GM18511 (cell line): ENCODE results near the gene FCMR.

ENCODE experiments used
- ATAC-seq: cut with Tn5 transposase; IDR thresholded peaks from one replicate; pipeline ENCODE4 v1.9.1; 2021; ENCODE audit warnings: mild to moderate bottlenecking, moderate library complexity; ENCODE audit not compliant: unreplicated experiment

The FCMR gene, protein sequence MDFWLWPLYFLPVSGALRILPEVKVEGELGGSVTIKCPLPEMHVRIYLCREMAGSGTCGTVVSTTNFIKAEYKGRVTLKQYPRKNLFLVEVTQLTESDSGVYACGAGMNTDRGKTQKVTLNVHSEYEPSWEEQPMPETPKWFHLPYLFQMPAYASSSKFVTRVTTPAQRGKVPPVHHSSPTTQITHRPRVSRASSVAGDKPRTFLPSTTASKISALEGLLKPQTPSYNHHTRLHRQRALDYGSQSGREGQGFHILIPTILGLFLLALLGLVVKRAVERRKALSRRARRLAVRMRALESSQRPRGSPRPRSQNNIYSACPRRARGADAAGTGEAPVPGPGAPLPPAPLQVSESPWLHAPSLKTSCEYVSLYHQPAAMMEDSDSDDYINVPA

DNA sequence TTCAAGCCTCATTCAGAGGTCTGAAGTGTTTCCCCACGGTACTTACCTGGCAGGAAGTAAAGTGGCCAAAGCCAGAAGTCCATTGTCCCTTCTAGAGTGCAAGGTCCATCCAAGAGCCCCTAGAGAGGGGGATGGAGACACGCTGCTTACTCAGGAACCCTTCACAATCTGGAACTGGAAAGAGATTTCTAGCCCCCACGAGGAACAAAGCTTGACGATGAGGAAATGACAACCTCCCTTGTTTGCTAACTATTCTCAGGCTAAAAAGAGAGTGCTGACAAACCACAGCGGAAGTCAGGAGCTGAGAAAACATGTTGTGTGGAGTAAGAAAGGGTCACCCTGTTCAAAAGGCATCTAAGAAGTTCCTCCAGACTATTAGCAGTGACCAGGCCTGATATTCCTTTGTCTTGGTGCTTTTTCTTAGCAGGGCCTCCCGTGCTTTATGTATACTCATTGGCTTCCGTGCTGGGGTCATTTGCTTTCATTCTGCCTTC is at the start of gene FCMR:
TSS of gene FCMR (minus strand) at position 170 of the 494 bp plus-strand sequence. CDS start at position 83, 87 bp downstream.
- ATAC-seq: no peak

DNA sequence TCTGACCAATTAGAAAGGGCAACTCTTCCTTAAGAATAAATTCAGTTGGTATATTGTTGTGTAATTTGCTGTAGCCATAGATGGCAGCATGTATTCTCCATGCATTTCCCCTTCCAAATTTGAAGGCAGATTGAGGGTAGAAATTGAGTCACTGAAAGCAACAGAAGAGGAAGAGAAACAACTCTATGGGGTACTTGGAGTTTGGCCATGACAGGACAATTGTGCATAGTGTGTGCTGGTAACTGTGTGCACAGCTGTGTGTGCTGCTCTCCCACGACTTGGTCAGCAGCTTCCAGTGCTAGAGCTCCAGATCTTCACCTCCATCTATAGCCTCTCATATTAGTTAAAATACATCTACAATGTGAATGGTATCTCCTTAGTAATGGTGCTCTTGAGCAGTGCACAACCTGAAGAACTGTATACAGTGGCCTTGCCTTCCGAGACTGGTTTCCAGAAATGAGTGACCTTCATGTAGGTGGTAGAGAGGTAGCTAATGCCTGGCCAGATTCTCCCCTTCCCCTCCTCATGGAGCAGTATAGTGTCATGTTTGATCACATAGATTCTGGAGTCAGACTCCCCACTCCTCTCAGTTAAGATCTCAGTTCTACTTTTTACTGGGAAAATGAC is 49.4 kb upstream of the FCMR start:
- peak; percentile 68 for ATAC-seq

DNA sequence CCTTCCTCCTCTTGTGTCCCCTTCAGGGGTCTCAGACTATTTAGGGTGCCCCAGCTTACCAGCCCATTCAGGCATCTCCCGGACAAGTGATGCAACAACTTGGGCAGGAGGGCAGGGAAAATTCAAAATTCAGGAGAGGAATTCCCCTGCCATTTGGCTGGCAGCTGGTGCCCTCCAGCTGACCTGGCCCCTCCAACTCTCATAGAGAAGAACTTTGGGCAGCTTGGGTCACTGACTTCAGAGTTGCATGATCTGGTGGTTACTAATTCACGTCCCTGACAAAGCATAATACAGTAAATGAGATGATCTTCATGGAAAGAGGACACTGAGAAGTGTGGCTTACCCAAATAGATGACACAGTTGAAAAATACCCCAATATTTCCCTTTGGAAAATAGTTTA is 48.7 kb upstream of the FCMR start, which contains the start of gene FCAMR:
TSS of gene FCAMR (minus strand) at position 15 of the 400 bp plus-strand sequence. CDS start 335 bp downstream, outside the sequence.
- no peak for ATAC-seq

DNA sequence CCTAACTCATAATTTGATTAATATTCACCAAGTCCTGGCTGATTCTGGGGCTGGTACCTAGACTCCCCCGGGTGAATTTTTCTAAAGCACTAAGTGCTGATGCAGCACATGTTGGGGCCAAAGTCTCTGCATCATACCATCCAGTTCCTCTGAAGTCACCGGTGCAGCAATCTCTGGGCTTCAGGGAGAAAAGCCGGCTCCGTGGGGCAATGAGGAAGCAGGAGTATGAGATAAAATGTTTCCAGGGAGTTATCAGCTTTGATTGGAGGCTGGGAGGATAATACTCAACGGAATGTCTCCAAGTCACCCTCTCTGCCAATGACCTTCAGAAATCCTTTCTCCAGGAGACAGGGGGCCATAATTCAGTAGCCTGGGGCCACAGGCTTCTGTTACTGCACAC is 47.3 kb upstream of the FCMR start:
- ATAC-seq: no peak

DNA sequence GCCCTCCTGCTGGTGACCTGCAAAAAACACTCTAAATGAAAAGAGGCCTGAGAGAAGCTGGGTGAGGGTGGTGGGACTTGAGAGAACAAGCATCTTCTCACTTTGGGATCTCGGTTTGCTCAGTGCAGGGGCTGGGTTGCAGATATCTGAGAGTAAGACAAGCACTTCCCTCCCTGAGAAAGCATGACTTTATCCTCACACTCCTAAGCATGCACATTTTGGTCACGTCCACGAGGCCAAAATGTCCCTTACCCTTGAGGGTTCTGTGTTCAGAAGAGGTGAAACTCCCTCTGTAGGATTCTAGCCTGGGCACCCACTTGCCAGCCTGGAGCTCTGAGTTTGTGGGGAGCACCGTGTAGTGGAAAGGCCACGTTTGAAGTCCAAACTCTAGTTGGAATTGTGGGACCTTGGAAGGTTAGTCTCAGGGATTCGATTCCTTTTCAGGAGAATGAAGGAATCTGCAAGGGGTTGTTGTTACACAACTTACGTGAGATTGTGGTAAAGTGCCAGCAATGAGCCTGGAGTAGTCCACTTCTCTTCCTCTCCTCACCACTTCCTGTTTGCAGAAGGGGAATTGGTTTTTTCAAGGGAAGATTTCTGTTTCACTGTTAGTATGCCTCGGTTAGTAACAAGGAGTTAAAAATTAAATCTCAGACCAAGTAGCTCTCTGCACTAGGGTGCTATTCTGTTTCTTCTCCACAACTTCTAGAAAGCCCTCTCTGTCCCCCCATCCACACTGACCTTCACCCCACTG is 45.5 kb upstream of the FCMR start:
- peak; percentile 72 for ATAC-seq

DNA sequence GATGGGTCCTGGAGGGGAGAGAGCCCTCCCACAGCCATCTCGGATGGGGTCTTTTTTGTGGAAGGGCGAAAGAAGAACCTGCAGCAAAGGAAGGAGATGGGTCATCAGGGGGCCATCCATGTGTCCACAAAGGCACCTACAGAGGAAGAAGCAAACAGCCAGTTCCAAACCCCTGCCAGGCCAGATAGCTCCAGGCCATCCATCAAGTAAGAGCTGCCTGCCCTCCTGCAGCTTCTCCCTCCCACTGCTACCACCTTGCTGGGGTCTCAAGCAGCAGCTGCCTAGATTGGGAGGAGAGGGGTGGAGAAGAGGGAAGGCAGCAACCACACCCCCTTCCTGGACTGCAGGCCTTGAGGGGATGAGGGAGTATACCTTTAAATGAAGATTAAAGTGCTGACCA is 44.0 kb upstream of the FCMR start:
- ATAC-seq: no peak

DNA sequence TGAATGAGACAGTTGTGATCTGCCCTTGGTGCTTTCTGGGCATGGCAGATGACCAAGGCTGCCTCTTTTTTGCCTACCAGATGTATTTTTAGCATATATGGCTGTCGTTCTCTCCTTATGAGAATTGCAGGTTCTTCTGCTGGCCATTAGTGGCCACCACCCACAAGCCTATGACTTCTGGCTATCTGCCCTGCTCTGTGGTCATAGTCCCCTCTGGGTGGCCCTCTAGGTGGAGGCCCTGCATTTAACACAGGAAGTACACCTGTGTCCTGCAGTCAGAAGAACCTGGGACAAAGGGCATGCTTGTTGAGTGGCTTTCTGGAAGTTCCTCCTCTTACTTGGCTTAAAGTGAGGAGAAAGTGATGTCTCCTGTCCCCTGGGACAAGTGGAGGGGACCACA is 42.0 kb upstream of the FCMR start:
- ATAC-seq: no peak

DNA sequence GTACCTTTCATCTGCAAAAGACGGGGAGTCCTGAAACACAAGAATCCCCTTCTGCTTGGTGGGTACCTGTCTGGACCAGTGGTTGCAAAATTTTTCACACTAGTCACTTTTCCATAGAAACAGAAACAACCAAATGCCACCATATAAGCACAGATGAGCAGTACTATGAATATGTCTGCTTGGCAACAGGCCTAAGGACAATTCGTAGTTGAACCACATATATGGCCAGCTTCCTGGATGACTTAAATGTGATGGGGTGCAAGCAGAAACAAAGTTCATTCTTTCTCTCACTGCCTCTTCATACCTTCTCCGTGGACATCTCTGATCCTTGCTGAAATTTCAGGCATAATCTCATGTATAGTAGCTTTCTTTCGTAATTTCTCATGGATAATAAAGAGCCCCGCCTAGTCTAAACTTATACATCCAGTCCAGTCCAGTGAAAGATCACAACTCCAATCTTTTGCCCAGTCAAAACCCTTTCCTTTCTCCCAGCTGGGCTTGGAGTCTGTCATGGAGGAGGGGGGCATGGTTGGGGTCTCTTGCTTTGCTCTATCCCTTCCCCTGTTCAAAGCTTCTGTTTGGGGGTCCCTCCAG is 41.5 kb upstream of the FCMR start:
- ATAC-seq: no peak

DNA sequence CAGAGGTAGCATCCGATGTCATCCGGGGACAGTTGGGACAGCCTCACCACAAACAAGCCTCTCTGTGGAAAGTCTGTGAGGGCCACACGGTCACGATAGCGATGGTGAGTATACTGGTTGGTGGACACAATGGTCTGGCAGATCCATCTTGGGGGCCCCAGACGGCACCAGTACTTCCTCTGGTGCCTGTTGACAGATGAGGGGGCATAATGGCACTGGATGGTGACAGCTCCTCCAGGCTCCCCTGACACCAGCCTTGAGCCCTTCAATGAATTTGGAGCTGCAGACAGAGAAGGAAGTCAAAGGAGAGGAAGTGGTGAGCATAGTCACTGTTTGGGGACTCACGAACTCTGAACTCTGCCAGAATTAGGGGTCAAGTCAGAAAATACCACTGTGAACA is 40.5 kb upstream of the FCMR start:
- no peak for ATAC-seq

DNA sequence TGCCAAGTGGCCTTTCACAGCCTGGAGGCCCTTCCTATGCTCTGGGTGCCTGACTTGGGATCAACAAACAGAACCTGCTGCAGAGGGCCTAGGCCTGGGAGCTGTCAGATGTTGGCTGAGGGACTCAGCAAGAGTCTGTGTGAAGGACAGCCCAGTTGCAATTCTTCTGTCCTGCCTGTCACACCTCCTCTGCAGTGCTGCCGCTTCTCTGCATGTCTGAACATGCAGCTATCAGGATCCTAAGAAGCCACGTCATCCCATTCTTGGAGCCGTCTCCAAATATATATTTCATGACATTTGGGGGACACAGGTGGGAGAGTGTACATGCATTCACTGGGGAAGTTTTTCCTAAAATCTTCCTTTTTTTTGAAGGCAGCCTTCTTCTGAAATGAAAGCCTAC is 39.9 kb upstream of the FCMR start:
- ATAC-seq: no peak

DNA sequence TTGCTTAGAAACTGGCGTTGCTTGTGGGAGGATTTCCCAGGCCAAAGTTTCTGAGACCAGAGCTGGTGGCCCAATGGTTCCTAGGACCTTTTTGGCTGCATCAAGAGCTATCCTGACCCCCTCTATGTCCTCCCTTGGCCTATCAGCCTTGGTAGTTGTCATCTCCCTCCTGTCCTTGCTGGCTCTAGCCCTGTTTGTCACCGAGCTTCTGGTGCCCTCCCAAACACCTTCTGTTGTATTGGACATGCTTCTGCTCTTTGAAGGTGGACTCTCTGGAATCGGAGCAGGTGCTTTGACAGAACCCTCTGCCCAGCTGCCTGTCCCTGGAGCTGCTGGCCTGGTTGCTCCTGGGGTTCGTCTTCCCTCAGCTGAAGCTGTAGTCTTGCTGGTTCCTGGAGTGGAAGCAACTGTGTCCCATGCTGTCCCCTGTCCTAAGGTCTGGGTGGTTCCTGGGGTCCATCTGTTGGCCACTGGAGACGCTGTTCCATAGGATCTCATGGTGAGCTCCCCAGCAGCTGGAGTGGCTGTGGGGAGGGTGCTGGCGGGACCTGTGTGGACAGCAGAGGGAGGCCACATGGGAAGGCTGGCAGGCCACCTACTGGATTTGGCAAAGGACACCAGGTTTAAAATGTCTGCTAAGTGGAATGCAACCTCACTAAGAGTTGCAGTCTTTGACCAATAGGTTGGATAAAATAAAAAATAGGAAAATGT is 39.1 kb upstream of the FCMR start:
- no peak for ATAC-seq

DNA sequence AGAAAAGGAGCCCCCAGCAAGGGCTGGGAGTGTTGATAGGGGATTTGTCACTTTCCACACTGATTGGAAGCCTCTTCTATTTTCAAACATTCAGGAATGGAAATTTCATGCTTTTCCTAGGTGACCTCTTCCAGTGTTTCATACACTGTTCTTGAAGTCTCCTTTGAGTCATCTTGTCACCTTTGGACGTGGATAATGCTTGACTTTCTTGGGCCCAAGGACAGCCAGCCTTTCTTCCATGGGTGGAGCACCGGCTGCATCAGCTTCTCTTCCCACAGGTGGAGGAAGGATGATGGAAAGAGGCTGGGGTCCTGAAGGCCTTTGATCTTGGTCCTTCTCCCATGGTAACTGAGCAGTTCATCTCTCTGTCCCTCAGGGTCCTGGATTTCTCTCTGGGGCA is 36.4 kb upstream of the FCMR start:
- no peak for ATAC-seq

DNA sequence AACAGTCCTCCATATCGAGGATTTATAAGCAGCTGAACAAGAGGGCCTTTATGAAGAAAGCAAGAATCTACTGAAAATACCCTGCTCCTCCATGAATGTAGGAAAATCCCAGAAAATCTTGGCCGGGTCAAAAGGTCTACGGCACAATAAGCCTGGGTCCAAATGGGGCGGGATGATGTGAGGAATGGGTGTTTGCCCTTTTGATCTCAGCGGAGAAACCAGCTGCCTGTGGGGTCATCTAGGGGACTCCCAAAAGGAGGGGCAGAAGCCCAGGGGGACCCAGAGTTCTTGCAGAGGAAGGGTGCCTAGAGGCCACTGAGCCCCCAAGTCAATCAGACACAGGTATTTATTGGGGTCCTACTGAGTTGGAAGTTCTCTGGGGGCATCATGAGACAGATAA is 35.9 kb upstream of the FCMR start:
- ATAC-seq: no peak

DNA sequence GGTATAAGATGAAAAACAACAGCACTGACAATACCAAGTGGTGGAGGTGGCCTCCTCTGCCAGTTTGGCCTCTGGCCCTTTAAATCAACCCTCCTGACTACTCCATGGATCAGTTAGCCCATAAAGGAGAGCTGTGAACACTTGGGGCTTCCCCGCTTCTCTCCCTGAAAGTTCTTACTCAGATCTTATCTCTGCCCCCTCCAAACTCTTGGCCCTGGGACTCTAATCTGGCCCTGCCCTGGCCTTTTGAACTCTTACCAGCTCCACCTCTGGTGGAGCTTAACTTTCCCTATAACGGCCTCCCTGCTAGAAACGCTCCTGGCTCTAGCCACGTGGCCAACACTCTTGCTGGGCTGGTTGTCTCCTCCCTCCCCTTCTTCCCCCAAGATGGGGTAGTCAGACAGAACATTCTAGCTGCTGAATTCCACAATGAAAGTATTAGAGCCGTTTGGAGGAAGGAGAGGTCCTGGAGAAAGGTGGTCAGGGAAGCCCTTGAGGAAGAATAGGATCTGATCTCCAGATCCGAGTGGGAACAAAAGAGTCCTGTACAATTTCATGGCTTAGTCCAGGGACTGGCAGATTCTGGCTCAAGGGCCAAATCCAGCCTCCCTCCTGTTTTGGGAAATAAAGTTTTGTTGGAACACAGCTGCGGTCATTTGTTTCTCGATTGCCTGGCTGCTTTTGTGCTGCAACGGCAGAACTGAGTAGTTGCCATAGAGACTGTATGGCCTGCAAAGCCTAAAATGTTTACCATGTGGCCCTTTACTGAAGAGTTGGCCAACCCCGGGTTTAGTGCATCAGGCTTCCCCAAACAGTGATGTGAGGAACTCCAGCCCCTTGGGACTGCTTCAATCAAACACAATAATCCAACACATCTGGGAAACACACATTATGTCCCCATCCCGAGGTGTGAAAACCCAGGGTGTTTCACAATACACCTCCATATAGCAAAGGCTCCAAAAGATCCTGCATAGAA is 34.0 kb upstream of the FCMR start:
- ATAC-seq: peak; percentile 43

DNA sequence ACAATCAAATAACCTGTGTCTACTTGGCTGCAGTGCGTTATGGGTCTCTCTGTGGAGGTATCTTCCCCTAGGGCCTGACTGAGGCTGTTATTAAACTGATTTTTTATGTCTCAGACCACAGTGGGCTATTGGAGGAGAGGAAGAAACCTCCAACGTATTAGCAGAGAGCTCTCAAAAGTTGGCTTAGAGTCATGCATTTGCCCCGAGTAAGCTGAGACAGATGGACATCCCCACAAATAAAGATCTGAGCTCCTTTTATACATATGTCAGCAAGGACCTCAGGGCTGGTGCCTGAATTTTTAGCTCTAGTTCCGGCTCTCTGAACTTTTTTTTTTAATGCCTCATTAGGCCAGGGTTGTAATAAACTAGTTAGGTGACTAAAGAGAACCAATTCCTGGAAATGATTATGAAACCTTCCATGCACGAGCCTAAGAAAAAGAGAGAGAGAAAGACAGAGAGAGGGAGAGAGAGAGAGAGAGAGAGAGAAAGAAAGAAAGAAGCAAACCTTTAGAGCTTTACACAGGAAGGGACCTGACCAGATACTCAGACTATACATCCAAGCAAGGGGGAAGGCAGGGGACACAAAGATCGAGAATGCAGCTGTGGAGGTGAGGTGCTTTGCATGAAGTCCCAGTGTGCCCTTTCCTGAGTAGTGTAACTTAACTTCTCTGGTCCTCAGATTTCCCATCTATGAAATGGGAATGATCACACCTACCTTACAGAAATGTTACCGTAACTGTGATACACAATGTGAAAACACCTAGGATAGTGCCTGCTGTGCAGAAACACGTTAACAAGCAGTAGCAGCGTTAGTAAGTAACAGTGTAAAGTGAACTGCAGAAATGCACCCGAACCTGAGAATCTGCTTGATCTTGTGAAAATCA is 33.0 kb upstream of the FCMR start:
- ATAC-seq: no peak

DNA sequence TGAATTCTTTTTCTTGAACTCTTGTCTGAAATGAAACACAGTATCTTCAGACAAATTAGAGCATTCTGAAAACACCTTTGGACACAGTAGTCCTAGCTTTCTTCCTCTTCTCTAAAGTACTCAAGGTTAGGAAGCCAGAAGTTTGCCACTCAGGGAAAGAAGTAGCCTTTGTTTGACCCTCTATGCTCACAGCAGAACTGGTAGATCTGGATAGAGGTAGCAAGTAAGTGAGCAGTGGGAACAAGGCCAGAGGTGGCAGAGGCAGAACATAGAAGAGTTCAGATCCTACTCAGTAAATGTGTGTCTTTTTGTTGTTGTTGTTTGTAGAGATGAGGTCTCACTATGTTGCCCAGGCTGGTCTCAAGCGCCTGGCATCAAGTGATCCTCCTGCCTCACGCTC is 31.9 kb upstream of the FCMR start:
- no peak for ATAC-seq

DNA sequence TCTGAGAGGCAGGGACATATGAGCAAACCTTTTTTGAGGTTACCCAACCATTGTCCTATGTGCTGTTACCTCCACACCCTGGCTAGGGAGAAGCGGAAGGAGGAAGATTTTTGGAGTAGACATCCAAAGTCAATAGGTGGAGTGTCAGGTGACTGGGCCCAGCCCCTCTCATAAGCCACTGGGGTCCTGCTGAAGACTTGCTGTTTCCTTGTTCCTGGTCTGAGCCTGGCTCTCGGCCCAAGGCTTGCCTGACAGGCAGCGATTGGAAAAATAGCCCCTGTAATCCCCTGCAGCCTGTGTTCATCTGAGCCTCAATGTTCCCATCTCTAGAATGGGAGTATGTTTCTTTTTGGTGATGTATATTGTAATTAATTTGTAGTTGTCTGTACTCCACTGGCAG is 31.4 kb upstream of the FCMR start:
- no peak for ATAC-seq

DNA sequence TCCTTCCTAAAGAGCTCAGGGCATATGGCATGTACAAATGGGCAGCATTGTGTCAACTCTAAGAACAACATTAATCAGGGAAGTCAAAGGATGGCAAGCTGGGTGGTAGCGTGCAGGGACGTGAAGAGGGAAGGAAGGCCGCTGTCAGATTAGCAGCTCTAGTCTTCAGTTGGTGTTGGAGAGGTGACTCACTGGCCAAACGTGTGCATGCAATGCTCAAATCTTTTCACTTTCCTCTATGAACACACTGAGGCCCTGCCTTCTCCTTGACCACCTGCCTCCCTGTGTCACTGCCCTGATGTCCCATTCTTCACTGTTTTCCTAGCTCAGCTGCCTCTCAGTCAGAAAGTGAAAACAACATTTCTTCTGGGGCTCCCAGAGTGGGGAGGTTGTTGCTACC is 30.4 kb upstream of the FCMR start:
- ATAC-seq: peak; percentile 47
